Liver (tissue), 9 donors: ENCODE measurements around the gene MAP10. TPM values are rescaled to one million over a fixed set of nuclear protein-coding genes. Genes with fewer than 3 reads are reported as not detected.

ENCODE experiments used
- DNase-seq: peaks from one replicate; pipeline ENCODE4 v3.0.0-alpha.2; 2017; ENCODE audit warnings: low spot score
- H3K27ac ChIP-seq, 2 donors: one replicate each; pipeline ENCODE4 v1.7.0; 2013; ENCODE audit warnings: inconsistent platforms in 2 of 2, low read length in 2 of 2, control low read depth in 1 of 2, low read depth in 1 of 2, mild to moderate bottlenecking in 1 of 2
- H3K27me3 ChIP-seq, 4 donors: one replicate each; pipeline versions ENCODE4 v1.6.1 to v1.7.0; 2013; ENCODE audit warnings: low read length in 3 of 4, inconsistent platforms in 1 of 4, mild to moderate bottlenecking in 1 of 4, moderate library complexity in 1 of 4; ENCODE audit not compliant: control insufficient read depth in 4 of 4, insufficient read depth in 4 of 4
- H3K36me3 ChIP-seq, 4 donors: one replicate each; pipeline versions ENCODE4 v1.6.1 to v1.7.0; 2013; ENCODE audit warnings: low read length in 3 of 4, mild to moderate bottlenecking in 3 of 4, low read depth in 1 of 4, moderate library complexity in 1 of 4; ENCODE audit not compliant: control insufficient read depth in 4 of 4, insufficient read depth in 3 of 4
- H3K4me1 ChIP-seq, 4 donors: one replicate each; pipeline versions ENCODE4 v1.6.1 to v1.7.0; 2013; ENCODE audit warnings: low read length in 3 of 4, mild to moderate bottlenecking in 3 of 4, moderate library complexity in 1 of 4; ENCODE audit not compliant: control insufficient read depth in 4 of 4, insufficient read depth in 4 of 4
- H3K4me3 ChIP-seq, 3 donors: one replicate each; pipeline versions ENCODE4 v1.6.1 to v1.7.0; 2013; ENCODE audit warnings: low read length in 3 of 3, control low read depth in 1 of 3, low read depth in 1 of 3, mild to moderate bottlenecking in 1 of 3
- H3K9ac ChIP-seq, 2 donors: one replicate each; pipeline ENCODE4 v1.7.0; 2013; ENCODE audit warnings: low read length in 2 of 2, mild to moderate bottlenecking in 2 of 2, moderate library complexity in 2 of 2, control low read depth in 1 of 2, low read depth in 1 of 2
- H3K9me3 ChIP-seq, 4 donors: one replicate each; pipeline versions ENCODE4 v1.6.1 to v1.7.0; 2013; ENCODE audit warnings: low read length in 3 of 4; ENCODE audit not compliant: control insufficient read depth in 4 of 4
- ATF3 ChIP-seq: IDR thresholded peaks from 2 replicates; pipeline ENCODE4 v1.6.1; 2016; ENCODE audit warnings: antibody characterized with exemption
- EGR1 ChIP-seq, 2 donors: IDR thresholded peaks; 2 replicates each; pipeline ENCODE4 v1.6.1; 2016 to 2018; ENCODE audit warnings: antibody characterized with exemption in 2 of 2, low read depth in 2 of 2
- FOXA1 ChIP-seq: IDR thresholded peaks from 2 replicates; pipeline ENCODE4 v1.6.1; 2016; ENCODE audit warnings: antibody characterized with exemption
- FOXA2 ChIP-seq: IDR thresholded peaks from 2 replicates; pipeline ENCODE4 v1.6.1; 2016; ENCODE audit warnings: antibody characterized with exemption
- GABPA ChIP-seq, 2 donors: IDR thresholded peaks in 1 of 2; conservative IDR thresholded peaks in 1 of 2; 2 replicates each; pipeline ENCODE4 v1.6.1; 2016; ENCODE audit warnings: antibody characterized with exemption in 2 of 2, mild to moderate bottlenecking in 1 of 2, moderate library complexity in 1 of 2
- HNF4A ChIP-seq, 2 donors: conservative IDR thresholded peaks; 2 replicates each; pipeline ENCODE4 v1.6.1; 2016; ENCODE audit warnings: antibody characterized with exemption in 2 of 2, mild to moderate bottlenecking in 2 of 2
- HNF4G ChIP-seq: IDR thresholded peaks from 2 replicates; pipeline ENCODE4 v1.6.1; 2016; ENCODE audit warnings: antibody characterized with exemption
- JUND ChIP-seq, 2 donors: IDR thresholded peaks; 2 replicates each; pipeline ENCODE4 v1.6.1; 2016; ENCODE audit warnings: antibody characterized with exemption in 2 of 2
- MAX ChIP-seq: IDR thresholded peaks from 2 replicates; pipeline ENCODE4 v1.6.1; 2016; ENCODE audit warnings: antibody characterized with exemption
- NR2F2 ChIP-seq: IDR thresholded peaks from 2 replicates; pipeline ENCODE4 v1.6.1; 2016; ENCODE audit warnings: antibody characterized with exemption
- RAD21 ChIP-seq, 2 donors: IDR thresholded peaks; 2 replicates each; pipeline ENCODE4 v1.6.1; 2016; ENCODE audit warnings: antibody characterized with exemption in 2 of 2, mild to moderate bottlenecking in 2 of 2
- REST ChIP-seq: IDR thresholded peaks from 2 replicates; pipeline ENCODE4 v1.6.1; 2016; ENCODE audit warnings: antibody characterized with exemption, mild to moderate bottlenecking
- RXRA ChIP-seq, 2 donors: IDR thresholded peaks; 2 replicates each; pipeline ENCODE4 v1.6.1; 2017 to 2018; ENCODE audit warnings: antibody characterized with exemption in 2 of 2, mild to moderate bottlenecking in 1 of 2
- SP1 ChIP-seq: IDR thresholded peaks from 2 replicates; pipeline ENCODE4 v1.6.1; 2018; ENCODE audit warnings: antibody characterized with exemption, mild to moderate bottlenecking
- YY1 ChIP-seq: IDR thresholded peaks from 2 replicates; pipeline ENCODE4 v1.6.1; 2016; ENCODE audit warnings: antibody characterized with exemption, mild to moderate bottlenecking
- ZBTB33 ChIP-seq: IDR thresholded peaks from 2 replicates; pipeline ENCODE4 v1.6.1; 2016; ENCODE audit warnings: antibody characterized with exemption
- WGBS: extraction: QIAGEN DNeasy Blood & Tissue Kit; methylation state at CpG from one replicate; pipeline ENCODE4 v1.1.7; 2013; 5-methylcytosine and 5-hydroxymethylcytosine counted together
- polyA plus RNA-seq, 2 donors: library from polyadenylated mRNA; stranded (reverse) in 1 of 2; unstranded in 1 of 2; fragments of 200-250 nt in 1 of 2; fragments of >200 nt in 1 of 2; fragmentation: Nextera tagmentation in 1 of 2; extraction: Ambion mirVana in 1 of 2; gene quantifications; one replicate each; pipeline versions ENCODE4 v1.2.1 to v1.2.3, GENCODE V29; 2013 to 2015
- total RNA-seq, 2 donors: library from RNA; depleted of rRNA; stranded (reverse); fragments of >200 nt; gene quantifications; one replicate each; pipeline ENCODE4 v1.2.3, GENCODE V29; 2014
- donor health status: healthy.
- donor health status: healthy.
- donor health status: healthy.
- donor health status: healthy.
- donor health status: healthy.

The MAP10 gene
- total and polyA plus RNA-seq, 4 donors, result 0.96 to 2.7 (median 1.8) TPM

- Histone ChIP-seq H3K9me3 (no peaks in the 10 kb centered on the region), H3K27me3 (no peaks in the 10 kb centered on the region), H3K4me3 (no peak overlapping the region), H3K9ac (no peak overlapping the region), H3K36me3 (no peaks in the 10 kb centered on the region), H3K4me1 (no peaks in the 10 kb centered on the region), H3K27ac (no peak overlapping the region)
- WGBS, result 88% methylated on average over 6 of the region's 6 CpGs
- DNase-seq, result no peak
- TF ChIP-seq SP1, result no peak
- TF ChIP-seq HNF4A (conservative IDR thresholded peaks at IDR 0.05), result no peak
- no peak for TF ChIP-seq ZBTB33
- no peak for TF ChIP-seq FOXA1
- TF ChIP-seq RXRA (IDR thresholded peaks at IDR 0.05), result no peak
- no peak for TF ChIP-seq YY1
- no peak for TF ChIP-seq FOXA2
- TF ChIP-seq GABPA (IDR thresholded peaks at IDR 0.05 in 1 of 2, conservative IDR thresholded peaks at IDR 0.05 in 1 of 2), result no peak
- no peak for TF ChIP-seq EGR1 (IDR thresholded peaks at IDR 0.05; ENCODE audit: low read depth in 2 of 2)
- no peak for TF ChIP-seq NR2F2
- TF ChIP-seq RAD21 (IDR thresholded peaks at IDR 0.05), result no peak
- TF ChIP-seq MAX, result no peak
- TF ChIP-seq ATF3, result no peak
- no peak for TF ChIP-seq JUND (IDR thresholded peaks at IDR 0.05)
- TF ChIP-seq REST, result no peak
- no peak for TF ChIP-seq HNF4G
Measured at GRCh38 chr1:232845406-232845955, 40.3 kb downstream of the MAP10 start.

- Histone ChIP-seq H3K9ac (no peak overlapping the region), H3K4me1 (no peaks in the 10 kb centered on the region), H3K27me3 (no peaks in the 10 kb centered on the region), H3K9me3 (no peaks in the 10 kb centered on the region), H3K36me3 (no peaks in the 10 kb centered on the region), H3K27ac (no peak overlapping the region), H3K4me3 (no peak overlapping the region)
- WGBS, result 57% methylated on average over 5 of the region's 5 CpGs
- DNase-seq, result no peak
- no peak for TF ChIP-seq FOXA2
- no peak for TF ChIP-seq ATF3
- TF ChIP-seq NR2F2, result no peak
- no peak for TF ChIP-seq JUND (IDR thresholded peaks at IDR 0.05)
- TF ChIP-seq GABPA (IDR thresholded peaks at IDR 0.05 in 1 of 2, conservative IDR thresholded peaks at IDR 0.05 in 1 of 2), result no peak
- no peak for TF ChIP-seq RXRA (IDR thresholded peaks at IDR 0.05)
- no peak for TF ChIP-seq MAX
Measured at GRCh38 chr1:232851532-232851931, 46.3 kb downstream of the MAP10 start.
